K562 (cell line): ENCODE results near the gene TARS2. TPM values are rescaled to one million over a fixed set of nuclear protein-coding genes. Genes with fewer than 3 reads are reported as not detected.

Experiments
- ARID4B ChIP-seq: sonication (generic); formaldehyde crosslinking; IDR thresholded peaks from 2 replicates; pipeline ENCODE4 v1.8.0; 2022; ENCODE audit warnings: mild to moderate bottlenecking, missing genetic modification reagents
- ATF3 ChIP-seq, 2 experiments: fragments of 450-650 bp in 1 of 2; sonication (generic) in 1 of 2; formaldehyde crosslinking in 1 of 2; IDR thresholded peaks in 1 of 2; conservative IDR thresholded peaks in 1 of 2; 2 replicates each; pipeline versions ENCODE4 v1.6.1 to v1.8.1; 2016 to 2023; ENCODE audit warnings: mild to moderate bottlenecking in 2 of 2, moderate library complexity in 2 of 2, inconsistent platforms in 1 of 2, missing genetic modification reagents in 1 of 2
- DIDO1 ChIP-seq: fragments of 450-650 bp; IDR thresholded peaks from 2 replicates; pipeline ENCODE4 v1.6.1; 2016; ENCODE audit warnings: low read depth, missing biosample characterization, missing genetic modification characterization
- IRF2 ChIP-seq: sonication (generic); formaldehyde crosslinking; IDR thresholded peaks from 2 replicates; pipeline ENCODE4 v1.8.1; 2022; ENCODE audit warnings: mild to moderate bottlenecking, missing genetic modification reagents
- PATZ1 ChIP-seq: fragments of 250-450 bp; sonication (Bioruptor Pico); IDR thresholded peaks from 2 replicates; pipeline ENCODE4 v1.5.0; 2020; ENCODE audit warnings: mild to moderate bottlenecking, borderline replicate concordance
- PCBP2 ChIP-seq: fragments of 200-400 bp; formaldehyde crosslinking; IDR thresholded peaks from 2 replicates; pipeline ENCODE4 v1.6.1; 2018; ENCODE audit warnings: low read length, low read depth, mild to moderate bottlenecking, moderate library complexity; ENCODE audit not compliant: poor library complexity, severe bottlenecking
- SMAD2 ChIP-seq: fragments of 150-350 bp; IDR thresholded peaks from 2 replicates; pipeline ENCODE4 v1.6.1; 2014; ENCODE audit warnings: low read depth, mild to moderate bottlenecking, low read length
- SRF ChIP-seq, 2 experiments: fragments of 250-450, 450-650 bp in 1 of 2; sonication (Bioruptor Pico) in 1 of 2; sonication (generic) in 1 of 2; formaldehyde crosslinking; IDR thresholded peaks; 2 replicates each; pipeline versions ENCODE4 v1.5.0 to v1.5.1; 2020 to 2022; ENCODE audit warnings: mild to moderate bottlenecking in 1 of 2, missing genetic modification reagents in 1 of 2
- TCF7 ChIP-seq: sonication (generic); IDR thresholded peaks from 2 replicates; pipeline ENCODE4 v1.6.1; 2016; ENCODE audit warnings: antibody characterized with exemption, borderline replicate concordance
- TRIM24 ChIP-seq, 2 experiments: fragments of 450-650 bp; IDR thresholded peaks; 2 replicates each; pipeline ENCODE4 v1.6.1; 2016
- ZNF609 ChIP-seq: sonication (generic); formaldehyde crosslinking; IDR thresholded peaks from 2 replicates; pipeline ENCODE4 v1.8.1; 2023; ENCODE audit warnings: missing genetic modification reagents, mild to moderate bottlenecking, borderline replicate concordance
- polyA plus RNA-seq, 8 experiments: library from polyadenylated mRNA; depleted of rRNA in 4 of 8; stranded (reverse) in 5 of 8; unstranded in 3 of 8; fragments of >200 nt; fragmentation: Nextera tagmentation in 2 of 8; fragmentation: Illumina TruSeq in 1 of 8; extraction: Ambion mirVana in 2 of 8; extraction: Trizol in 1 of 8; gene quantifications; 2 replicates each; pipeline versions ENCODE4 v1.2.1 to v1.2.3, GENCODE V29; 2011 to 2014; ENCODE audit warnings: inconsistent platforms in 1 of 8, missing spikeins in 1 of 8
- total RNA-seq, 7 experiments: library from RNA; depleted of rRNA in 6 of 7; stranded (reverse); fragments of >200 nt in 6 of 7; fragmentation: Illumina TruSeq in 2 of 7; extraction: Trizol in 2 of 7; gene quantifications; 2 replicates each; pipeline versions ENCODE4 v1.2.1 to v1.2.3, GENCODE V29; 2011 to 2021; ENCODE audit warnings: low replicate concordance in 1 of 7

TARS2 gene
- total and polyA plus RNA-seq, 9 of the 15 experiments (the other 6 are each of a cell fraction or from before 2014, with no cell fraction given) = 17.0 to 64.2 (median 39.4) TPM

GRCh38 chr1:150552128-150552910 is 65.1 kb downstream of the TARS2 start (continued):
- TF ChIP-seq ARID4B (CRISPR knock-in tag) (no peak; the same call in 1 of the 2 replicates), SMAD2 (no peak), TCF7 (no peak), PCBP2 (no peak), PATZ1 (CRISPR knock-in tag) (no peak), ATF3 (IDR thresholded peaks at IDR 0.05) (peak; percentile 90), ATF3 (CRISPR knock-in tag; conservative IDR thresholded peaks at IDR 0.05) (0 out of 2 replicates have a peak, but pooled peaks have one; percentile 16), ZNF609 (CRISPR knock-in tag) (no peak), TRIM24 (IDR thresholded peaks at IDR 0.05) (peak; percentile 21 to 59; a peak in 3 of 4 replicates), IRF2 (CRISPR knock-in tag) (no peak), DIDO1 (tag) (no peak), SRF (CRISPR knock-in tag; IDR thresholded peaks at IDR 0.05) (no peak)
